Measurements from ENCODE around the gene SNRK. TPM values are rescaled to one million over a fixed set of nuclear protein-coding genes. Genes with fewer than 3 reads are reported as not detected.

The SNRK gene
- total RNA-seq, 1 experiment from 2014 or later, result 14.4 TPM

DNA sequence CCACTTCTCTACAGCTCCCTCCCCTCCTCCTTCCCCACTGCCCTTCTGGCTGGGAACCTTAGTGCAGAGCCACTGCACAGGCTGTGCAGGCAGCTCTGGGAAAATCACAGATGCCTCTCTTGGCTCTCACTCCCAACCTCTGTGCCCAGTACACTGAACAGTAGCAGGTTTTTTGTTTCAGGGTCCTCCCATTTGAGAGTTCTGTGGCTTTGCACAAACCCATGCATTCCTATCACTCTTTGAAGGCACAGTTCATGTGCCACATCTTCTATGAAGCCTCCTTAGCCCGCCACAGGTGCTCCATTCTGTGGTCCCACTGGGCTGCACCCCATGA is 103.9 kb downstream of the SNRK start:
- H3K4me2 ChIP-seq, result no peak overlapping the region
- TF ChIP-seq EZH2 (IDR thresholded peaks at IDR 0.05; ENCODE audit: low read depth), result no peak
- TF ChIP-seq, protein P1, sequence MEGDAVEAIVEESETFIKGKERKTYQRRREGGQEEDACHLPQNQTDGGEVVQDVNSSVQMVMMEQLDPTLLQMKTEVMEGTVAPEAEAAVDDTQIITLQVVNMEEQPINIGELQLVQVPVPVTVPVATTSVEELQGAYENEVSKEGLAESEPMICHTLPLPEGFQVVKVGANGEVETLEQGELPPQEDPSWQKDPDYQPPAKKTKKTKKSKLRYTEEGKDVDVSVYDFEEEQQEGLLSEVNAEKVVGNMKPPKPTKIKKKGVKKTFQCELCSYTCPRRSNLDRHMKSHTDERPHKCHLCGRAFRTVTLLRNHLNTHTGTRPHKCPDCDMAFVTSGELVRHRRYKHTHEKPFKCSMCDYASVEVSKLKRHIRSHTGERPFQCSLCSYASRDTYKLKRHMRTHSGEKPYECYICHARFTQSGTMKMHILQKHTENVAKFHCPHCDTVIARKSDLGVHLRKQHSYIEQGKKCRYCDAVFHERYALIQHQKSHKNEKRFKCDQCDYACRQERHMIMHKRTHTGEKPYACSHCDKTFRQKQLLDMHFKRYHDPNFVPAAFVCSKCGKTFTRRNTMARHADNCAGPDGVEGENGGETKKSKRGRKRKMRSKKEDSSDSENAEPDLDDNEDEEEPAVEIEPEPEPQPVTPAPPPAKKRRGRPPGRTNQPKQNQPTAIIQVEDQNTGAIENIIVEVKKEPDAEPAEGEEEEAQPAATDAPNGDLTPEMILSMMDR (conservative IDR thresholded peaks at IDR 0.05), result no peak
- CTCF ChIA-PET, result no interaction called here

DNA sequence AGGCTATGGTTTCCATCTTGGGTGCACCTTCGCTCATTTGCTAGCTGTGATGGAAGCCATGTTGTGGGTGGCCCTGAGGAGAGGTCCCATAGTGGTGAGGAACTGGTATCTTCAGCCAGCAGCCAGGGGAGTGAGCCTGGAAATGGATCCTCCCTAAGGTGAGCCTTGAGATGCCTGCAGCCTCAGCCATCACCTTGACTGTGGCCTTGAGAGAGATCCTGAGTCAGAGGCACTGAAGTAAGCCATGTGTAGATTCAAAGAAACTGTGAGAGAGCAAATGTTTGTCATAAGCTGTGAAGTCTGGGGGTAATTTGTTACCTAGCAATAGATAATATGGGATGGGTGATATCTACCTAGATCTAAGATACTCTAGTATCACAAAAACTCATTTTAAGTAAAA is 105.3 kb downstream of the SNRK start:
- BruUV-seq (replicated peaks), result no TSS peak
- no peaks in the 10 kb centered on the region for H3K79me2 ChIP-seq (ENCODE audit: low read depth)
- CTCF ChIA-PET, result no interaction called here
- H3F3A ChIP-seq (ENCODE audit: insufficient read depth, low read depth), result no peaks in the 10 kb centered on the region
- H3K4me3 ChIP-seq, result no peak overlapping the region
- H3K36me3 ChIP-seq (ENCODE audit: low read depth), result no peaks in the 10 kb centered on the region
- no peak overlapping the region for H3K4me2 ChIP-seq
- H2AFZ ChIP-seq, result no peak overlapping the region
- POLR2A ChIA-PET (ENCODE audit: unreplicated experiment), result no interaction called here
- H3K9me3 ChIP-seq (ENCODE audit: insufficient read depth, low read depth), result no peaks in the 10 kb centered on the region
- H3K4me1 ChIP-seq (replicated peaks; ENCODE audit: insufficient read depth), result no peaks in the 10 kb centered on the region
- H3K9me2 ChIP-seq (ENCODE audit: insufficient read depth), result no peaks in the 10 kb centered on the region
- intact Hi-C loops (cut with micrococcal nuclease; ENCODE audit: unreplicated experiment), result no loop called here
- TF ChIP-seq EZH2 (IDR thresholded peaks at IDR 0.05; ENCODE audit: low read depth), result no peak
- TF ChIP-seq, protein P1 (conservative IDR thresholded peaks at IDR 0.05), result no peak
- no peaks in the 10 kb centered on the region for H4K20me1 ChIP-seq (ENCODE audit: insufficient read depth)
- H3K27ac ChIP-seq, result no peak overlapping the region
- H3K27me3 ChIP-seq (ENCODE audit: insufficient read depth, low read depth), result no peaks in the 10 kb centered on the region
- DNase-seq, result no peak

More for the DNA sequence above, 103.9 kb downstream of the SNRK start:
- Histone ChIP-seq H3K9me2 (ENCODE audit: insufficient read depth) (no peaks in the 10 kb centered on the region), H3K9me3 (ENCODE audit: insufficient read depth, low read depth) (no peaks in the 10 kb centered on the region), H3K4me1 (replicated peaks; ENCODE audit: insufficient read depth) (no peaks in the 10 kb centered on the region), H3K36me3 (ENCODE audit: low read depth) (no peaks in the 10 kb centered on the region), H4K20me1 (ENCODE audit: insufficient read depth) (no peaks in the 10 kb centered on the region), H3K79me2 (ENCODE audit: low read depth) (no peaks in the 10 kb centered on the region), H3F3A (ENCODE audit: insufficient read depth, low read depth) (no peaks in the 10 kb centered on the region), H3K27me3 (ENCODE audit: insufficient read depth, low read depth) (no peaks in the 10 kb centered on the region), H3K4me3 (no peak overlapping the region), H3K27ac (no peak overlapping the region), H2AFZ (no peak overlapping the region)
- no TSS peak for BruUV-seq (replicated peaks)
- intact Hi-C loops (cut with micrococcal nuclease; ENCODE audit: unreplicated experiment), result no loop called here
- POLR2A ChIA-PET (ENCODE audit: unreplicated experiment), result no interaction called here
- DNase-seq, result no peak

DNA sequence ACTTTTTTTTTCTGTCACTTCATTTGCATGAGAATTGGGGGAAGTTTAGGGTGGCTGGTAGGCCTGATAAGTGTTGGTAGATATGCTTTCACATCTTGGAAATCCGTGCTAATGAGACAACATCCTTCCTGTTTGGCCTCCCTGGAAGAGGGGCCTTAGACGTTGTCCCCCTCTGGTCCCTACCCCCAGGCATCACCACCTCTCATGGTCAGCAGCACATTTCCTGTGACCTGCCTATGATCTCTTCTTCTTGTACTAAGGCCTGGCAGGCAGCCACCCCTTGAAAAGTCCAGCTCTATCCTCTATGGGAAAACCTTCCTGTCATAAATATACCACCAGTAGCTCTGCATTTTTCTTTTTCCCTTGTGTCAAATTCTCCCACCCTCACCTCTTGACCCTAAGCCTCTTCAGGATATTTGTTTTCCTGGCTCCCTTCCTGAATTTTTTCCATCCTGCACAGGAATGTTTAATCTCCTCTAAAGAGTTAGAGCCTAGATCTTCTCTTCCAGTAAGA is 107.8 kb downstream of the SNRK start:
- DNase-seq, result no peak
- Histone ChIP-seq H3K9me3 (ENCODE audit: insufficient read depth, low read depth) (no peaks in the 10 kb centered on the region), H3K27me3 (ENCODE audit: insufficient read depth, low read depth) (no peaks in the 10 kb centered on the region), H3K4me3 (no peak overlapping the region), H3K79me2 (ENCODE audit: low read depth) (no peaks in the 10 kb centered on the region), H4K20me1 (ENCODE audit: insufficient read depth) (no peaks in the 10 kb centered on the region), H2AFZ (no peak overlapping the region), H3K4me1 (replicated peaks; ENCODE audit: insufficient read depth) (no peaks in the 10 kb centered on the region), H3K36me3 (ENCODE audit: low read depth) (no peaks in the 10 kb centered on the region), H3K4me2 (no peak overlapping the region), H3K27ac (no peak overlapping the region), H3F3A (ENCODE audit: insufficient read depth, low read depth) (no peaks in the 10 kb centered on the region), H3K9me2 (ENCODE audit: insufficient read depth) (no peaks in the 10 kb centered on the region)
- intact Hi-C loops (cut with micrococcal nuclease; ENCODE audit: unreplicated experiment), result no loop called here
- ChIA-PET POLR2A (ENCODE audit: unreplicated experiment) (no interaction called here), CTCF (interaction anchor here (0.5 to 0.7 kb wide), 2 partner anchors 22 to 896 kb away, joined by 3 to 6 read pairs; no protein-coding TSS in a partner anchor)
- TF ChIP-seq EZH2 (IDR thresholded peaks at IDR 0.05; ENCODE audit: low read depth), result no peak
- TF ChIP-seq, protein P1 (conservative IDR thresholded peaks at IDR 0.05), result no peak
- no TSS peak for BruUV-seq (replicated peaks)
